ENCODE results near the gene KRT73. TPM values are rescaled to one million over a fixed set of nuclear protein-coding genes. Genes with fewer than 3 reads are reported as not detected.

Gene KRT73
- total and polyA plus RNA-seq, 2 of the 8 experiments (the other 6 are each of a cell fraction or from before 2014, with no cell fraction given), result not detected

- Histone ChIP-seq H2AFZ (ENCODE audit: low read length) (no peak overlapping the region), H3K4me2 (ENCODE audit: insufficient read depth in 1 of 2, low read depth in 2 of 2, low read length in 2 of 2) (no peak overlapping the region), H2BK120ac (replicated peaks; ENCODE audit: low read depth, low read length) (no peak overlapping the region), H2BK5ac (ENCODE audit: low read depth, low read length) (no peak overlapping the region), H4K8ac (ENCODE audit: extremely low read depth, insufficient read depth, low read length) (no peak overlapping the region), H3K4me3 (ENCODE audit: extremely low read depth in 1 of 4, insufficient read depth in 2 of 4, low read depth in 3 of 4, low read length in 4 of 4) (no peak overlapping the region), H3K23me2 (ENCODE audit: low read depth, low read length) (no peaks in the 10 kb centered on the region), H3K9me3 (ENCODE audit: insufficient read depth in 2 of 2, low read depth in 1 of 2, low read length in 1 of 2) (no peaks in the 10 kb centered on the region), H2AK5ac (ENCODE audit: low read depth, low read length) (no peak overlapping the region), H3K9ac (replicated peaks in 1 of 4; ENCODE audit: extremely low read depth in 1 of 4, low read depth in 3 of 4, low read length in 3 of 4) (no peak overlapping the region), H3K4ac (replicated peaks; ENCODE audit: insufficient read length, low read depth, low read length) (no peak overlapping the region), H4K5ac (ENCODE audit: insufficient read length, low read depth, low read length) (no peak overlapping the region), H2BK15ac (ENCODE audit: low read length) (no peak overlapping the region), H3K4me1 (replicated peaks in 1 of 4; ENCODE audit: control insufficient read depth in 3 of 4, insufficient read depth in 4 of 4, low read length in 3 of 4) (no peaks in the 10 kb centered on the region), H3K27ac (ENCODE audit: low read depth, low read length) (no peak overlapping the region), H3K27me3 (replicated peaks in 1 of 4; ENCODE audit: control insufficient read depth in 3 of 4, extremely low read depth in 1 of 4, insufficient read depth in 3 of 4, low read length in 3 of 4) (no peaks in the 10 kb centered on the region), H4K91ac (replicated peaks; ENCODE audit: insufficient read length, low read length) (no peak overlapping the region), H4K20me1 (replicated peaks in 1 of 2; ENCODE audit: control insufficient read depth in 1 of 2, insufficient read depth in 2 of 2, low read length in 2 of 2) (no peaks in the 10 kb centered on the region), H3K56ac (replicated peaks; ENCODE audit: insufficient read length, low read depth, low read length) (no peak overlapping the region), H3K18ac (ENCODE audit: extremely low read depth, low read length) (no peak overlapping the region), H3K36me3 (ENCODE audit: control insufficient read depth in 2 of 4, insufficient read depth in 4 of 4, low read length in 3 of 4) (no peaks in the 10 kb centered on the region), H3K14ac (ENCODE audit: insufficient read length) (no peak overlapping the region), H3K23ac (ENCODE audit: insufficient read length) (no peak overlapping the region), H3K79me1 (ENCODE audit: low read depth, low read length) (no peaks in the 10 kb centered on the region), H2BK12ac (ENCODE audit: low read depth, low read length) (no peak overlapping the region), H2BK20ac (ENCODE audit: low read length) (no peak overlapping the region), H3K79me2 (ENCODE audit: control insufficient read depth in 1 of 2, insufficient read depth in 2 of 2, low read length in 2 of 2) (no peaks in the 10 kb centered on the region)
- WGBS, 2 experiments (ENCODE audit: extremely low coverage in 1 of 2, insufficient coverage in 1 of 2, insufficient read length in 1 of 2, insufficient replicate concordance in 2 of 2, low coverage in 1 of 2, low lambda C conversion rate in 2 of 2, missing lambda C conversion rate in 1 of 2), result 91% methylated on average over 3 of the region's 3 CpGs; no CpG with 5 or more reads in 1 of the 2 experiments
- CTCF ChIA-PET (ENCODE audit: partially characterized antibody), result interaction anchor here (0.6 to 5.8 kb wide), 22 partner anchors 8 to 286 kb away, joined by 3 to 26 read pairs (median 4); partner anchors contain the start of gene KRT1
- POLR2A ChIA-PET (ENCODE audit: partially characterized antibody), result no interaction called here
- FAIRE-seq (no peak), DNase-seq (ENCODE audit: low read depth in 1 of 2, low spot score in 2 of 2) (no peak)
- TF ChIP-seq CREB1 (IDR thresholded peaks at IDR 0.05), result no peak
- TF ChIP-seq RXRA (IDR thresholded peaks at IDR 0.05; ENCODE audit: insufficient read depth, low read depth, low read length), result no peak
- no peak for TF ChIP-seq POLR2A (IDR thresholded peaks at IDR 0.05; ENCODE audit: control extremely low read depth in 1 of 2, low read depth in 2 of 2, low read length in 2 of 2)
- no peak for TF ChIP-seq ZNF274 (IDR thresholded peaks at IDR 0.05; ENCODE audit: borderline replicate concordance, extremely low read depth, low read length)
- TF ChIP-seq CBX5 (IDR thresholded peaks at IDR 0.05; ENCODE audit: low read depth, low read length), result no peak
- TF ChIP-seq GABPA (IDR thresholded peaks at IDR 0.05; ENCODE audit: borderline replicate concordance, insufficient read depth, low read length), result no peak
- TF ChIP-seq KDM1A (IDR thresholded peaks at IDR 0.05; ENCODE audit: borderline replicate concordance, low read length), result no peak
- no peak for TF ChIP-seq POLR2AphosphoS5 (IDR thresholded peaks at IDR 0.05; ENCODE audit: low read depth, low read length)
- TF ChIP-seq HDAC6 (IDR thresholded peaks at IDR 0.05; ENCODE audit: low read depth, low read length), result no peak
- no peak for TF ChIP-seq SP1 (IDR thresholded peaks at IDR 0.05; ENCODE audit: low read depth, low read length)
- no peak for TF ChIP-seq CTBP2 (IDR thresholded peaks at IDR 0.05; ENCODE audit: borderline replicate concordance, insufficient read depth, insufficient read length, low read length)
- no peak for TF ChIP-seq ATF3 (IDR thresholded peaks at IDR 0.05; ENCODE audit: insufficient read depth, low read depth, low read length)
- no peak for TF ChIP-seq FOSL1 (IDR thresholded peaks at IDR 0.05; ENCODE audit: insufficient read depth, low read depth, low read length)
- TF ChIP-seq RBBP5 (IDR thresholded peaks at IDR 0.05; ENCODE audit: borderline replicate concordance, low read depth, low read length), result no peak
- TF ChIP-seq TEAD4 (IDR thresholded peaks at IDR 0.05; ENCODE audit: low read depth, low read length), result no peak
- no peak for TF ChIP-seq ASH2L (IDR thresholded peaks at IDR 0.05; ENCODE audit: low read length)
These were observed 48.1 kb upstream of the KRT73 start for GRCh38 chr12:52666471-52666870.

Measured in H1 (cell line).